GM12801 (cell line): Measurements from ENCODE around the gene ZNF32.

Experiments
- CTCF ChIP-seq: IDR thresholded peaks from one replicate; pipeline ENCODE4 v1.5.1; 2011; ENCODE audit warnings: control low read depth; ENCODE audit not compliant: insufficient read length; ENCODE audit errors: extremely low read depth

ZNF32 gene

DNA sequence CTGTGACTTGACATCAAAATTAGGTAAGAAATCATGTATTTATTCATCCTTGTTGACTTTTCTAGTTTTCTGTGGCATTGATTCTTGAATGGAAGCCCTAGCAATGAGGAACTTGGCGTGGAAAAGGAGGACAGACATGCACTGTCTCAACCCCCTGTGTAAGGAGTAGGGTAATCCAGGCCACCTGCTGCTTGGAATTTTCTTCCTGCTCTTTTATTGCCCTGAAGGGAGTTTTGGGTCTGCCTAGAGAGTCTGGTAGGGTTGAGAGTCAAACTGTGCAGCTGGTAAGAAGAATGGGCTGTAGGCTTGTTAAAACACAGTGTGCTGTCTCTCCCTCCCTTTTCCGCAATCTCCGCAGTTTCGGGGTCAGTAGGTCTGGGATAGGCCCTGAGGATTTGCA is 19.7 kb downstream of the ZNF32 start:
- TF ChIP-seq CTCF, result no peak

DNA sequence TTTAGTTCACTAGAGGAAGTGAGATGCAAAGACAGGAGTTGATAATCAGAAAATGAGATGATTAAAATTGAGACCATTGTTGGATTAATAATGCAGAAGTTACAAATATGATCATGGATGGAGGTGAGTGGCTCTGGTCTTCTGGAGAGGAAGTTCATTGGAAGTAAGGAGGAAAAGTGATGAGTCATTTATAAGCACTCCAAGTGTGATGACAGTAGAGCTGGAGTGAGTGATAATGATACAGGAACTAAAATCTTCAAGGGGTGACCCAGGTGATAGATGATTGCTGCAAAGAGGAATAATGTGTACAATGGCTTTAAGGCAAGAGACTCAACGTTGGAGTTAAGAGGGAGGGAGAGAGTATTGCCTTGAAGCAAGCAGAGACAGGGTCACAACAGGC is 20.7 kb downstream of the ZNF32 start:
- TF ChIP-seq CTCF, result no peak

- no peak for TF ChIP-seq CTCF
Measured at GRCh38 chr10:43623351-43623750, 25.3 kb downstream of the ZNF32 start.

GRCh38 chr10:43622038-43622437 is 26.6 kb downstream of the ZNF32 start:
- no peak for TF ChIP-seq CTCF

- no peak for TF ChIP-seq CTCF
Measured at GRCh38 chr10:43619368-43619767, 29.3 kb downstream of the ZNF32 start.

- no peak for TF ChIP-seq CTCF
Measured at GRCh38 chr10:43616697-43617370, 31.8 kb downstream of the ZNF32 start.

- TF ChIP-seq CTCF, result no peak
Measured at GRCh38 chr10:43610636-43611035, 38.0 kb downstream of the ZNF32 start.
